Renal cortical epithelial cell (primary cell): ENCODE measurements around the gene SIPA1L2. TPM values are rescaled to one million over a fixed set of nuclear protein-coding genes. Genes with fewer than 3 reads are reported as not detected.
"Not testable (repeated sequence)": the region's sequence is repeated elsewhere in the genome, so short reads cannot be mapped to it uniquely, and the experiment has no call there.

Experiments used
- DNase-seq: peaks from one replicate; pipeline ENCODE4 v3.0.0-alpha.2; 2011; ENCODE audit warnings: low read depth
- total RNA-seq: library from RNA; depleted of rRNA; stranded (reverse); fragments of >200 nt; gene quantifications from 2 replicates; pipeline ENCODE4 v1.2.3, GENCODE V29; 2014

The SIPA1L2 gene
- total RNA-seq, 1 donor from 2014 or later, result 78.2 TPM

DNA sequence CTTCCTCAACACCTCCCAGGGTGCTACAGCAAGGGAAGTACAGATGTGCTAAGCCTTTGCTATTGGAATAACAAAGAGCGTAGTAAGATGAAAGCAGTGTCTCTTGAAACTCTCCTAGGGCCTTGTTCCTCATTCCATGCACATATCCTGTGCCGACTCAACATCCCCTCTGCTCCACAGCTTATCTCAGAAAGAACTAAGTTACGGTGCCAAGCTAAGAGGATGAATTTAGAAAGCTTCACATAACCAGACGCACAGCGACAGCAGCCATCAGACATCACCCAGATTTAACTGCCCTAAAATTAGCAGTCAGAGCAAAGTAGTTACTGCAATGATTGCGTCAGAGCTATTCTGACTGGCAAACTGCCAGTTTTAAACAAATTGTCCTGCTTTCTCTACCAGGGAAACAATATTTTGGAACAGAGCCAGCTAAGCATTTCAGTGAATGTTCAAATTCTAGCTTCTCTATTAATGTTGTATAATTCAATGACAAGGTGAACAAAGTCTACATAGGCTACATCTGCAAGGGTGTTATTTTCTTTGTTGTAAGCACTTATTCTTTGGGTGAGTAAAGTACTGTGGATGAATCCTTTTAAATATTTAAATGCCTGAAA lies 9.5 kb downstream of the SIPA1L2 start:
- peak; percentile 91 for DNase-seq

DNA sequence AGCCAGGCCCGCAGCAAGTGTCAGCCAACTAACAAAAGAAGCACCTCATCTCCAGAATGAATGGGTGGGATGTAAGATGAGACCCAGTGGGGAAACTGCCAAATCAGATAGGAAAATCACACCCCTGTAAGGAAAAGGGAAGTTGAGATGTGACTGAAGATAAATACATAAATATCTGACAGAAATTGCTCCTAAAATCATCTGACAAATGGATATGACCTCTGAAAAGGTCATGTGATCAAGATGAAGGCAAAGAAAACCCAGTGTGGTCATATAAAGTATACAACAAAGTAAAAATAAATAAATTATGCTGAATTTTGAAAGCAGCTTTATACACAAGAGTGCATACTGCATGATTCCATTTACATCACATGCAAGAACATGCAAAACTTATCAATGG lies 12.7 kb downstream of the SIPA1L2 start:
- DNase-seq, result no peak

- no peak for DNase-seq
Observed at GRCh38 chr1:232615306-232615800, 14.6 kb downstream of the SIPA1L2 start.

DNA sequence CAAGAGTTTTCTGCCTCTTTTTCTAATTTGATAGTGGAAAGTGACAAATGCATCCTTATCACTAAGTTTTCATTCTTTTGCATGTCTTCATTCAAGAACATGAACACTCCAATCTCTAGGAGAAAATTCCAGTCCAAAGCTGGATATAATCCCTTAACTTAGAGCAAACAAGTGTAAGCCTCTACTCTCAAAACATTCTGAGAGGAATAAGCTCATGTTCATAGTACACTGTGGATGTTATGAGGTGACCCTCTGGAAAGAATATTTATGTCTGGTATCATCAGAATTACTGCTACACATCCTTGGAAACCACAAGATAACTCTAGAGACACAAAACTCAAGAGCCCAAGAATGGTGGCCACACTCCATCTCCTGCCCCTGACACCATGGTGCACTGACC lies 15.1 kb downstream of the SIPA1L2 start:
- DNase-seq, result no peak

DNA sequence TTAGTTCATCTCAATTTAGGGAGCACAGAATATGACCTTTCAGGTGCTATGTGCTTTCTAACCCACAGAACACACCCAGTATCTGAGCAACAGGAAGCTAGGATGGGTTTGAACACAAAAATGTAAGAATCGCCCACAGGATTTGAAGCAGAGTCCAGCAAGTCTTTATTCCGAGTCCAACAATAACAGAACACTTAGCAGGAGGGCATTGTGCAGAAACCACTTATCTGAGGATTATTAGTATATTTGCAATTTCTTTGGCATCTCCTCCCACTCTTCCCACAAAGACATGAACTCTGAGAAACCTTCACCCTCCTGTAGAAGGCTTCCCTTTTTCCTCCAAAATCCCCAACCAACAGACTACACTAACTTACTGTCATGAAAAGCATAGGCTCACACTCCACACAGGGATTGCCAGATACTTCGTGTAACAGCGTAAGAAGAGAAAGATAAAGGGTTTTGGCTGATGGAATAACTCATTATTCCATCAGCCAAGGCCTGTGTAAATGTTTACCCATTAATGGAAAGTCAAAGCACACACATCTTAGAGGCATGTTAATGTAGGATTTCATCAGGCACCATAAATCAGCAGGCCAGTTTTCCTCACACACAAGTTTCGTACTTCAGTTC lies 16.1 kb downstream of the SIPA1L2 start:
- peak; percentile 83 for DNase-seq

DNA sequence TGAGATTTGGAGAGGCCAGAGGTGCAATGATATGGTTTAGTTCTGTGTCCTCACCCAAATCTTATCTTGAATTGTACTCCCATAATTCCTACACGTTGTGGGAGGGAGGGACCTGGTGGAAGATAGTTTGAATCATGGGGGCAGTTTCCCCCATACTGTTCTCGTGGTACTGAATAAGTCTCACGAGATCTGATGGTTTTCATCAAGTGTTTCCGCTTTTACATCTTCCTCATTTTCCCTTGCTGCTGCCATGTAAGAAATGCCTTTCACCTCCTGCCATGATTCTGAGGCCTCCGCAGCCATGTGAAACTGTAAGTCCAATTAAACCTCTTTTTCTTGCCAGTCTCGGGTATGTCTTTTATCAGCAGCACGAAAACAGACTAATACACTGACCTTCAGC lies 17.1 kb downstream of the SIPA1L2 start:
- not testable (repeated sequence) for DNase-seq

DNA sequence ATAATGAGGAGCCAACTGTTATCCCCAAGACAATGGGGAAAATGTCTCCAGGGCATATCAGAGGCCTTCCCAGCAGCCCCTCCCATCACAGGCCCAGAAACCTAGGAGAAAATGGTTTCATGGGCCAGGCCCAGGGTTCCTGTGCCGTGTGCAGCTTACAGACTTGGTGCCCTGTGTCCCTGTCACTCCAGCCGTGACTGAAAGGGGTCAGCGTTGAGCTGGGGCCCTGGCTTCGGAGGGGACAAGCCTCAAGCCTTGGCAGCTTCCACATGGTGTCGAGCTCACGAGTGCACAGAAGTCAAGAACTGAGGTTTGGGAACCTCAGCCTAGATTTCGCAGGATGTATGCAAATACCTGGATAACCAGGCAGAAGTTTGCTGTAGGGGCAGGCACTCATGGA lies 18.1 kb downstream of the SIPA1L2 start:
- no peak for DNase-seq

DNA sequence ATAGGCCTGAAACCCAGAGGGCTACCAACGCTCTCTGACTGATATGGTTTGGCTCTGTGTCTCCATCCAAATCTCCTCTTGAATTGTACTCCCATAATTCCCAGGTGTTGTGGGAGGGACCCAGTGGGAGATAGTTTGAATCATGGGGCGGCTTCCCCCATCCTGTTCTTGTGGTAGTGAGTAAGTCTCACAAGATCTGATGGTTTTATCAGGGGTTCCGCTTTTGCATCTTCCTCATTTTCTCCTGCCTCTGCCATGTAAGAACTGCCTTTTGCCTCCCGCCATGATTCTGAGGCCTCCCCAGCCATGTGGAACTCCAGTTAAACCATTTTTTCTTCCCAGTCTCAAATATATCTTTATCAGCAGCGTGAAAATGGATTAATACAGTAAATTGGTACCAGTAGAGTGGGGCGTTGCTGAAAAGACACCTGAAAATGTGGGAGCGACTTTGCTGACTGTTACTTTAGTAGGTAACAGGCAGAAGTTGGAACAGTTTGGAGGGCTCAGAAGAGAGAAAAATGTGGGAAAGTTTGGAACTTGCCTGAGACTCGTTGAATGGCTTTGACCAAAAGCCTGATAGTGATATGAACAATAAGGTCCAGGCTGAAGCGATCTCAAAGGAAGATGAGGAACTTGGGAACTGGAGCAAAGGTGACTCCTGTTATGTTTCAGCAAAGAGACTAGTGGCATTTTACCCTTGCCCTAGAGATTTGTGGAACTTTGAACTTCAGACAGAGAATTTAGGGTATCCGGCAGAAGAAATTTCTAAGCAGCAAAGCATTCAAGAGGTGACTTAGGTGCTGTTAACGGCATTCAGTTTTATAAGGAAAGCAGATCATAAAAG lies 18.8 kb downstream of the SIPA1L2 start:
- DNase-seq, result not testable (repeated sequence)

GRCh38 chr1:232610192-232610901 lies 19.6 kb downstream of the SIPA1L2 start:
- no peak for DNase-seq

DNA sequence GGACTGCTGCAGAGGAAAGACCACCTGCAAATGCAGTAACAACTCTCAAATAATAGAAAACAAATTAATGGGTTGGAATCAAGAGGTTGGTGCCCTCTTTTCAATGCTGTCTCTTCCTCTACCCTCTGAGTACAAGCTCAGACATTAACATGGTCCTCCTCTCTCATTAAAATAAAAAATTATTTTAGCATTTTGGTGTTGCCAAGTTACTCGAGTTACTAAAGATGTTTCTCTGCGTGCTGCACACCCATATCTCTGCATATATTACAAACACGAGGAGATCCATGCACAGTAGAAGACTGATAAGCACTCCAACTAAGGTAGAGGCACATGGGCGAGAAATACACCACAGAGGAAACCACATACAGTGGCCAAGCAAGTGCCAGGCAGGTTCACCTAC lies 21.5 kb downstream of the SIPA1L2 start:
- no peak for DNase-seq

- DNase-seq, result no peak
Observed at GRCh38 chr1:232602622-232603021, 27.3 kb downstream of the SIPA1L2 start.

GRCh38 chr1:232600424-232601258 lies 29.3 kb downstream of the SIPA1L2 start:
- no peak for DNase-seq

DNA sequence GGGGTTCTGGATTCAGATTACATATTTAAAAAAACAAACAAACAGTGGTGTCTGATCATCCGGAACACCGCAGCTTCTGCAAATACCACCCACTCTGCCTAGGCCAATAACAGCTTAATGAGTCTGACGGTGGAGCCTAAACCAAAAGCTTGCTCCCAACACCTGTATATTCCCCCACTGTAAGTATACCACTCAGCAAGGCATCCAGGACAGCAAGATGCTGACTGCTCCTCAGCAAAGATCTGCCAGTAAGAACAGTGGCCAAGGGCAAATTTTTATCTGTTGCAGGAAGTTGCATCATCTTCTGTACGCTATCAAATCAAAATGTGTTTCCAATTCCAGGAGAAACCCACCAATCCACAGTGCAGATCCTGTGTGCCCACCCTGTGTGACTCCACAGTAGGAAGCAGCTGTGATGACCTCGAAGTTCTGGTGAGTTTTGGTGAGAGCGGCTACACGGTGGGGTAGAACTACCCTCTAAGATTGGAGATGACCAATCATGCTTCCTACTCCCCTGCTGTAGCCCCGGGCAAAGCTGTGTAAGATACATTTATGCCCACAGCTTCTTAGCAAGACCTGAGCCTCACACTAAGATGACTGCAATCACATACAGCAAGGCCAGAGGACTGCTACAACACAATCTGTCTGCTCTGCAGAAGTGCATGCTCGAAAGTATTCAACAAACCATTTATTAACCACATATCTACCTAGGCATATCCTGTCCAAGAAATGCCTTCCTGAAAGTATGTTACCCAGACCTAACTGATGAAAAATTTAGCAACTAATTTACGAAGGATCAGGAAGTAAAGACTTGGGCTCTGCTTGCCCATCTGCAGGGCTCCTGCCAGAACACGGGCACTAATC lies 30.5 kb downstream of the SIPA1L2 start:
- DNase-seq, result no peak

GRCh38 chr1:232598837-232599177 lies 31.1 kb downstream of the SIPA1L2 start:
- DNase-seq, result no peak

- no peak for DNase-seq
Observed at GRCh38 chr1:232598133-232598532, 31.8 kb downstream of the SIPA1L2 start.

GRCh38 chr1:232597721-232598120 lies 32.2 kb downstream of the SIPA1L2 start:
- DNase-seq, result no peak

GRCh38 chr1:232596666-232597303 lies 33.1 kb downstream of the SIPA1L2 start:
- DNase-seq, result no peak

DNA sequence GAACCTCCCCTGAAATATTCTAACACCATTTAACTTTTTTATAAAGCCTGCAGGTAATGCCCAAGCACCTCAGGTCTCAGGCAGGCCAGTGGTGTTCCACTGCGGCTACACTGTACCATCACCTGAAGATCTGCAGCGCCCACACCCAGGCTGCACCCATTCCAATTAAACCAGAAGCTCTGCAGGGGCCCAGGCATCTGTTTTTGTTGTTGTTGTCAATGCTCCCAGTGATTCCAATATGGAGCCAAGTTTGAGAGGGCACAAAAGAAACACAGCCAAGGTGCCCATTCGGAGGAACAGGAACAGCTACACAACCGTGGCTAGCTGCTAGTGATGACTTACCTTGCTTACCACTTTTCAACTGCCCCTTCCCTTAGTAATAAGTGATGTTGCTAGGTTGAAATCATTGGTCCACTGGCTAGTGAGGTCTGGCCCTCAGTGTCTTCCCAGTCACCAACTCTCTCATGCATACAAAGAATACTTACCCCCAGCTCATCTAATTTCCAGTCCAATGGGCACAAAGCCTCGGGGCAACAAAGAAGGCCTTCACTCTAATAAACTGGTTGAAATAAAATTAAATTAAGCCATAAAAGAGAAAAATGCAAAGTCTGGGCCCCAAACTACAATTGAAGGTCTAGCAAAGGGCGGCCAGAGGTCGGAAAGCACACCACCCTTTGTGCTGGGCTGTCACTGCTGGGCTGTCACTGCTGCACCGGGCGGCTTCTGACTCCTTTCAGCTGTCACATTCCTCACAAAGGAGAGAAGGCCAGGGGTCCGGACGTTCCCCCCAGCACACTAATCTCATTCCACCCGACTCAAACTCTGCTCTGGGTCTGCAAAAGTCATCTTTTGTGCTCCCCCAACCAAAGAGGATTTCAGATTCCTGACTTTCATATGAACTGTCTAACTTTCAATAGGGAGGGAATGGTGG lies 34.9 kb downstream of the SIPA1L2 start:
- no peak for DNase-seq
